H54 (cell line): ENCODE results near the gene WBP2NL.

Source experiments
- DNase-seq: peaks from one replicate; pipeline ENCODE4 v3.0.0; 2011; ENCODE audit warnings: low spot score, mixed read lengths; ENCODE audit not compliant: insufficient read length
- FAIRE-seq: peaks from 3 replicates; lab custom pipeline; 2011; peaks lifted over from hg19 to GRCh38; lab: Jason Lieb, UNC
- POLR2A ChIP-seq: IDR thresholded peaks from 2 replicates; pipeline ENCODE4 v1.6.1; 2011; ENCODE audit warnings: low read depth, mild to moderate bottlenecking, low read length

Gene WBP2NL

DNA sequence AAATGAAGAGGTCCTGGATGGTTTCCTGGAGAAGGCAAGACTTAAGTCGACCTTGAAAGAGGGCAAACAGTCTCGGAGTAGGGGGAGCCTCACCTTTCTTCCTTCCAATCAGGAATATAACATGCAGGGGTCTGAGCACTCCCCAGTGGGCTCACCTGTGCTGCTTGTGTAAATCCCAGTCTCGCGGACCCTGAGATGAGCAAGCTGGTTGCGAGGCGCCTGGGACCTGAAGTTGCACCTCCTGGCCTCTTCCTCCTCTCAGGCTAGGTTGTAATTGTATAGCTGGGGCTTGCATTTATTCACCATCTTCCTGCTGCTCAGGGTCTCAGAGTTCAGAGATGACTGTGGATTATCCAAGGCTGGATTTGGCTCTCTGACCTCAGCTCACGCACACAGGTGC lies 7.5 kb upstream of the WBP2NL start:
- DNase-seq (no peak), FAIRE-seq (no peak)
- TF ChIP-seq POLR2A = no peak

DNA sequence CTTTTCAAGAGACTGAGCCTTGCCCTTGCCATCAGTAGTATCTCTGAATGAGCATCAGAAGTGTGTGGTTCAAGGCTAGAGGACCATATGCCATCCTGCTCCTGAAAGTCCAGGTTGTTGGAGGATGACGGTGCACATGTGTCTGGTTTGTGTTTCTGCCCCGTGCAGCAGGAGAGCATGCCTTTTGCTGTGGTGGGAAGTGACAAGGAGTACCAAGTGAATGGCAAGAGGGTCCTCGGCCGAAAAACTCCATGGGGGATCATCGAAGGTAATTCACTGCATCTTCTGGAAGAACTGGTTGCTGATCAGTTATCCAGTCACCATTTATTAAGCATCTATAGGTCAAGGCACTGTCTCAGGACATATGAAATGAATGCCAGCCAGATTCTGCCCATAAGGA lies 6.1 kb upstream of the WBP2NL start:
- no peak for TF ChIP-seq POLR2A
- DNase-seq (no peak), FAIRE-seq (no peak)

DNA sequence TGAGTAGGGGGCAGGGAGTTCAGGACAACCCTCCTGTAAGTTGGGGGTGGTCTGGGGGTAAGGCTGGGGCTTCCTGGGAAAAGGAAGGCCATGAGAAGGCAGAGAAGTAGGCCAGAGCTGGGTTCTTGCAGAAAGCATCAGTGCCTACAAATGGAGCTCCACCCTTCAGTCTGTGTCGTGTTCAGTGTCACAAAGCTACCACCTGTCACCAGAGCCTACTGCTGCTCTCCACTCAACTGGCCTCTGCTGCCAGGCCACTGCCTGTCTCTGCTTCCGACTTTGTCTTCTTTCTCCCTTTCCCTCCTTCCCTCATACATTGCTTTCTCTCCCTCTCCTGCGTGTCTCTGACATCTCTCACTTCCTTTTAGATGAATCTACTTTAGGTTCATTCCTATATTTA lies 3.4 kb upstream of the WBP2NL start:
- FAIRE-seq (no peak), DNase-seq (no peak)
- TF ChIP-seq POLR2A = no peak

DNA sequence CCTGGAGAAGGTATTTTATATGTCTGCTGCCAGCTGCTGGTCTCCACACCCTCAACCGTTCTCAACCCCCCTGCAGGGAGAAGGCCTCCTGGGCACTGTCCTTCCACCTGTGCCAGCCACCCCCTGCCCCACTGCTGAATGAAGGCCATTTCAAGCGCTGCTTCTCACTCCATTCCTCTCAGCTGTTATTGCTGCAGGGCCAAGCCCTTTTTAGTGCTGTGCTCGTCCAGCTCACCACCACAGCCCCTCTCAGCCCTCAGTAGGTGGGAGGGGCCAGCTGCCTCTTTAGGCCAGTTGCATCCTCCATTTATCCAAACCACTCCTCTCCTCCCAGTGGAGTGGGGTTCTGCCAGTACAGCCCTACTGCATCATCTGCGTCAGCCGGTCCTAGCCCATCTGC lies 1.8 kb upstream of the WBP2NL start:
- no peak for DNase-seq
- FAIRE-seq = no peak
- no peak for TF ChIP-seq POLR2A

DNA sequence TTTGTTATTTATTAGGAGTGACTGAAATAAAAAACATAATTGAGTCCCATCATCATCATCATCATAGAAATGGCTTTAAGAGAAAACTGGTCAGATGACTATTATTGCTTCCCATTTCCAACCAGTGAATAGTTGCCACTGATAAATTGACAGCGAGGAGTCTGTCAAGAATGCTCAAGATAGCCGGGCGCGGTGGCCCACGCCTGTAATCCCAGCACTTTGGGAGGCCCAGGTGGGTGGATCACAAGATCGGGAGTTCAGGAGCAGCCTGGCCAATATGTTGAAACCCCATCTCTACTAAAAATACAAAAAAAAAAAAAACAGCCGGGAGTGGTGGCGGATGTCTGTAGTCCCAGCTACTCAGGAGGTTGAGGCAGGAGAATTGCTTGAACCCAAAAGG lies 1.9 kb downstream of the WBP2NL start:
- FAIRE-seq = no peak
- DNase-seq = no peak
- no peak for TF ChIP-seq POLR2A

DNA sequence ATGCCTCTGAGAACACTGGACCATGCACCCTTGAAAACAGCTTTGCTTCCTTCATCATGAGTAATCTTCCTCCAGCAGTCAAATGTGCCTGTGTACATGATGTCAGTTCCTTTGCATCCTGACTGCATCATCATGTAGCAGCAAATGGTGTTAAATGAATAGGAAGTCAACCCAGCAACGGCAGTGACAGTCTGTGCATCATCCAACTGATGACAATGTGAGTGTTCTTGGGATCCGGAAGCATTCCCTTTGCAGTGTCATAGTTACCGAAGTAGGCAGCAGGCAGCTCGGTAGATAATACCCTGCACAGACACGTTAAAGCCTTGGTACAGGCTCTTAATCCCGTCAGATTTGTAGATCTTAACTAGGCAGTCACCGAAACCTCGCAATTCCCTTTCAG lies 2.5 kb downstream of the WBP2NL start:
- no peak for TF ChIP-seq POLR2A
- FAIRE-seq (no peak), DNase-seq (no peak)

DNA sequence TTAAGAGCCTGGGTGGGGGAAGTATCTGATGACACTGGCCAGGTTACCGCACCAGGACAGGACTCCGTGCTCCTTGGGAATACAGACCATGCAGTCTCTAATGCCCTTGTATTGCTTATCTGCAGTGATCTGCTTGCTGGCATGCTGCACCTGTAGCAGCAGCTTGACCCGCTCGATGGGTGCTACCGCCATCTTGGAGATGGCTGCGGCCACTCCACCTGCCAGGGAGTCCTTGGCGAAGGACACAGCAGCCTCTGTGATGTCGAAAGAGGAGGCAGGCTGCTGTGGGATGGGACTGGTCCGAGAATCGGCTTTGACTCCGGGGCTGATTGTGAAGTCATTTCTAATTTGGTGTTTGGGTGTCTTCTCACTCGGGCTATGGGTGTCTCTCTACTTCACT lies 3.1 kb downstream of the WBP2NL start:
- TF ChIP-seq POLR2A = no peak
- no peak for FAIRE-seq
- no peak for DNase-seq

DNA sequence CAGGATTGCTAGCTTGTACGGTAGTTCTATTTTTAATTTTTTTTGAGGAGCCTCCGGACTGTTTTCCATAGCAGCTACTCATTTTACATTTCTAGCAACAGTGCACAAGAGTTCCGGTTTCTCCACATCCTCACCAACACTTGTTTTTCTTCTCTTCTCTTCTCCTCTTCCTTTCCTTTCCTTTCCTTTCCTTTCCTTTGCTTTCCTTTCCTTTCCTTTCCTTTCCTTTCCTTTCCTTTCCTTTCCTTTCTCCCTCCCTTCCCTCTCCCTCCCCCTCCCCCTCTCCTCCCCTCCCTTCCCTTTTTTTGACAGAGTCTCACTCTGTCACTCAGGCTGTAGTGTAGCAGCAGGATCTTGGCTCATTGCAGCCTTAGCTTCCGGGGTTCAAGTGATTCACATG lies 9.3 kb downstream of the WBP2NL start:
- no peak for DNase-seq
- FAIRE-seq = no peak
- no peak for TF ChIP-seq POLR2A

DNA sequence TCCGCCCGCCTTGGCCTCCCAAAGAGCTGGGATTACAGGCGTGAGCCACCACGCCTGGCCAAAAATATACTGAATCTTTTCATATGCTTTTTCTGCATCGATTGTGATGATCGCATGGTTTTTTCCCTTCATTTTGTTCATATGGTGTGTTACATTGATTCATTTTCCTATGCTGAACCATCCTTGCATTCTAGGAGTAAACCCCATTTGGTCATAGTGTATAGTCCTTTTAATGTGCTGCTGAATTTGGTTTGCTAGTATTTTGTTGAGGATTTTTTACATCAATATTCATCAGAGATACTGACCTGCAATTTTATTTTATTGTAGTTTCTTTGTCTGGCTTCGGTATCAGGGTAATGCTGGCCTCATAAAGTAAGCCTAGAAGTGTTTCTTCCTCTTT lies 12.2 kb downstream of the WBP2NL start:
- FAIRE-seq (no peak), DNase-seq (no peak)
- no peak for TF ChIP-seq POLR2A

DNA sequence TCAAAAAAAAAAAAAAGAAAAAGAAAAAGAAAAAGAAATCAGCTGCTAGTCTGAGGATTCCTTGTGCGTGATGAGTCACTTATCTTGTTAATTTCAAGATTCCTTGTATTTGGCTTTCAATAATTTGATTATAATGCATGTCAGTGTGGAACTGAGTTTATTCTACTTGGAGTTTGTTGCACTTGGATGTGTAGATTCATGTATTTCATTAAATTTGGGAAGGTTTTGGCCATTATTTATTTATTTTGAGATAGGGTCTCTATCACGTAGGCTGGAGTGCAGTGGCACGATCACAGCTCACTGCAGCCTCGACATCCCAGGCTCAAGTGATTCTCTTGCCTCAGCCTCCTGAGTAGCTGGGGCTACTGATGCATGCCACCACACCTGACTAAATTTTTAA lies 14.8 kb downstream of the WBP2NL start:
- FAIRE-seq (no peak), DNase-seq (no peak)
- TF ChIP-seq POLR2A = no peak

DNA sequence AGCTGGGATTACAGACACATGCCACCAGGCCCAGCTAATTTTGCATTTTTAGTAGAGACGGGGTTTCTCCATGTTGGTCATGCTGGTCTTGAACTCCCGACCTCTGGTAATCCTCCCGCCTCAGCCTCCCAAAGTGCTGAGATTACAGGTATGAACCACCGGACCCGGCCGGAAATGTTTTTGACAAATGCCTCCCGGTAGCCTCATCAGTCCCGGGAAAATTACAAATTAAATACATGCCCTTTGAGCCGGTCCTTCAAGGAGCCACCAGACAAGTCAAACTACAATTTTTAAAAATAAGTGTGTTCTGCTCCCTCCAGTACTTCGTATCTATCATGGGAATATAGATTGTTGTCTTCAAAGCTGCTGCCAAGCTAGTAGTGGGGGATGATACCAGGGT lies 17.5 kb downstream of the WBP2NL start:
- no peak for TF ChIP-seq POLR2A
- FAIRE-seq (no peak), DNase-seq (no peak)

DNA sequence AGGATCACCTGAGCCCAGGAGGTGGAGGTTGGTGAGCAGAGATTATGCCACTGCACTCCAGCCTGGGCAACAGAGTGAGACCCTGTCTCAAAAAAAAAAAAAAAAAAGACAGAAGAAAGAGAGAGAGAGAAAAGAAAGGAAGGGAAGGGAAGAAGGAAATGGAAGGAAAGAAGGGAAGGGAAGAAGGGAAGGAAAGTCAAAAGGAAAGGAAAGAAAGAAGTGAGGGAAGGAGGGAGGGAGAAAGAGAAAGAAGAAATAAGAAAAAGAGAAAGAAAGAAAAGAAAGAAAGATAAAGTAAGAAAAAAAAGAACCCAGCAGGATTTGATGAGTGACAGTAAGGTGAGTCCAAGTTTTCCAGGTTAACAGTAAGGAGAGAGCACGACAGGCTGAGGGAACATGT lies 19.6 kb downstream of the WBP2NL start:
- TF ChIP-seq POLR2A = no peak
- no peak for DNase-seq
- FAIRE-seq = no peak

DNA sequence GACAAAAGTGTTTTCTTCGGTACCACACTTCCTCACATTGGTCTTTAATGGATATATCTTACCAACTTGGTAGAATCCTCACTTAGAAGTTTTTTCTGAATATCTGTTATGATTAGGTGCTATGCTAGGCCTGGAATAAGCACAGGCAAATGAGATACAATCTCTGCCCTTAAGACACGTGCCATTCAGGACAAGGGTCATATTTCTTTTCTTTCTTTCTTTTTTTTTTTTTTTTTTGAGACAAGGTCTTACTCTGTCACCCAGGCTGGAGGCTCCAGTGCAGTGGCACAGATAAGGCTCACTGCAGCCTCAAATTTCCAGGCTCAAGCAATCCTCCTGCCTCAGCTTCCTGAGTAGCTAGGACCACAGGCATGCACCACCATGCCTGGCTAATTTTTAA lies 23.0 kb downstream of the WBP2NL start:
- TF ChIP-seq POLR2A = no peak
- DNase-seq (no peak), FAIRE-seq (no peak)

DNA sequence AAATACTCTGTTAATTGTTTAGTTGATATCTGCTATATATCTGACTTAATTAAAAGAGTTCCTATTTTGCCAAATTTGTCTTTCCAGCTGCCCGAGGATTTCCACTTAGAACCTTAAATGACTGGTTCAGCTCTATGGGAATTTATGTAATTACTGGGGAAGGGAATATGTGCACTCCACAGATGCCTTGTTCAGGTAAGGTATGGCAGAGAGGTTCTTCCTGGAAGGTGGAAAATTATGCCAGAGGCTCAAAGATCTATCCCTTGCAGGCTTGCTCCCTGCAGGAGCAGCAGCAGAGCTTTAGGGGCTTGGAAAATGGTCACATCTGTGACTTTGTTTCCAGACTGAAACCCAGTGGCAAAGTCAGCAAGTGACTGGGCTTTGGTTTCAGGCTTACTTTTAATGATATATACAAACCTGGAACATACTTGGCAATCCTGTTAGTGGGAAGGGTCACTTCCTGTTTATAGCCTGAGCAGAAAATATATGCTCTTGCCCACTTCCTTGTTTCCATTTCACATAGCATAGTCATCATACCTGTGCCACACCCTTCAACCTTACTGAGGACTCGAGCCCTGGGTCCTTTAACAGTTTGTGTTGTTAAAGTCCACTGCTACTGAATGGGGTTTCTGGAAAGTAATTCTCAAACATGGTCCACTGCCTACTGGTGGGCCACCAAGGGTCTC lies 23.7 kb downstream of the WBP2NL start:
- TF ChIP-seq POLR2A = no peak
- DNase-seq = no peak
- FAIRE-seq = no peak

DNA sequence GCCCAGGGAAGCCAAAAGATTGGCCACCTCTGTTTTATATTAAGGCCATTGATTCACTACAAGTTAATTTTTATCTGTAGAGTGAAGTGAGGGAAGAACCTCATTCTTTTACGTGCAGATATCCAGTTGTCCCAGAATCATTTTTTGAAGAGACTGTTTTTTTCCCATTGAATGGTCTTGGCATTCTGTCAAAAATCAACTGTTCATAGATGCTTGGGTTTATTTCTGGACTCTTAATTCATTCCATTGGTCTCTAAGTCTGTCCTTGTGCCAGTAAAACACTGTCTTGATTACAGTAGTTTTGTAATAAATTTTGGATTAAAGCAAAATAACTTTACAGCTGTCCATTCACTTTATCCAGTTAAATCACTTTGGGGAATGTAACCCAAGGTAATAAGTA lies 26.8 kb downstream of the WBP2NL start:
- TF ChIP-seq POLR2A = no peak

More for the DNA sequence above, 26.8 kb downstream of the WBP2NL start:
- DNase-seq (no peak), FAIRE-seq (no peak)
